DND-41 (cell line): ENCODE data around the gene NPVF.

ENCODE experiments used
- CTCF ChIP-seq: IDR thresholded peaks from 2 replicates; pipeline ENCODE4 v1.5.1; 2012; ENCODE audit warnings: borderline replicate concordance, low read length, moderate library complexity, mild to moderate bottlenecking; ENCODE audit not compliant: poor library complexity, severe bottlenecking; ENCODE audit errors: extremely low read depth
- EZH2 ChIP-seq: IDR thresholded peaks from 3 replicates; pipeline ENCODE4 v1.6.1; 2012; ENCODE audit warnings: borderline replicate concordance, low read depth, mild to moderate bottlenecking, moderate library complexity, low read length, inconsistent platforms; ENCODE audit not compliant: severe bottlenecking

GRCh38 chr7:25262586-25262985 lies 34.3 kb upstream of the NPVF start:
- TF ChIP-seq CTCF (no peak), EZH2 (no peak)
